OCI-LY3 (cell line): Measurements from ENCODE around the gene KCNH2.
"Not testable (repeated sequence)": the region's sequence is repeated elsewhere in the genome, so short reads cannot be mapped to it uniquely, and the experiment has no call there.

ENCODE experiments used
- H2AFZ ChIP-seq: fragments of 200-600, 300-600 bp; shearing (Covaris generic); 2 replicates; pipeline ENCODE4 v1.6.0; 2014; ENCODE audit warnings: antibody characterized with exemption, low read depth, low read length
- H3K27ac ChIP-seq: fragments of 200-600, 300-600 bp; sonication (generic); 2 replicates; pipeline ENCODE4 v1.5.1; 2014; ENCODE audit warnings: mild to moderate bottlenecking, low read length, moderate library complexity, mixed read lengths
- H3K27me3 ChIP-seq: fragments of 200-600, 300-600 bp; sonication (generic); 2 replicates; pipeline ENCODE4 v1.6.1; 2014; ENCODE audit warnings: low read depth, low read length, mixed read lengths
- H3K36me3 ChIP-seq: fragments of 200-600, 300-600 bp; sonication (generic); replicated peaks from 2 replicates; pipeline ENCODE3; 2014; ENCODE audit warnings: low read depth, low read length, mixed read lengths
- H3K4me1 ChIP-seq: fragments of 300-600, 200-600 bp; sonication (generic); 2 replicates; pipeline ENCODE4 v1.6.1; 2014; ENCODE audit warnings: low read length, mixed read lengths
- H3K4me2 ChIP-seq: fragments of 200-600, 300-600 bp; sonication (generic); 2 replicates; pipeline ENCODE4 v1.6.1; 2014; ENCODE audit warnings: low read length, mixed read lengths
- H3K4me3 ChIP-seq: fragments of 300-600, 200-600 bp; sonication (generic); 2 replicates; pipeline ENCODE4 v1.5.1; 2014; ENCODE audit warnings: antibody characterized with exemption, mild to moderate bottlenecking, low read length, moderate library complexity
- H3K79me2 ChIP-seq: fragments of 300-600, 200-600 bp; shearing (Covaris generic); 2 replicates; pipeline ENCODE4 v1.6.1; 2014; ENCODE audit warnings: mild to moderate bottlenecking, low read length, mixed read lengths
- H3K9ac ChIP-seq: fragments of 300-600, 200-600 bp; shearing (Covaris generic); 2 replicates; pipeline ENCODE4 v1.6.0; 2014; ENCODE audit warnings: mild to moderate bottlenecking, low read length, moderate library complexity
- H3K9me3 ChIP-seq: fragments of 200-600, 300-600 bp; shearing (Covaris generic); 2 replicates; pipeline ENCODE4 v1.6.1; 2014; ENCODE audit warnings: low read length, mixed read lengths; ENCODE audit not compliant: insufficient read depth
- H4K20me1 ChIP-seq: fragments of 200-600, 300-600 bp; sonication (generic); 2 replicates; pipeline ENCODE4 v1.6.1; 2016; ENCODE audit warnings: low read length, mixed read lengths; ENCODE audit not compliant: insufficient read depth
- CTCF ChIP-seq: fragments of 200-600, 300-600 bp; sonication (generic); IDR thresholded peaks from 2 replicates; pipeline ENCODE4 v1.5.1; 2014; ENCODE audit warnings: antibody characterized with exemption, low read length, low read depth
- EZH2phosphoT487 ChIP-seq: fragments of 200-600 bp; shearing (Covaris generic); IDR thresholded peaks from 2 replicates; pipeline ENCODE4 v1.6.1; 2018; ENCODE audit warnings: antibody characterized with exemption, mixed run types, low read depth

Gene KCNH2

GRCh38 chr7:151013356-151013732, 35.2 kb upstream of the KCNH2 start:
- Histone ChIP-seq H3K27ac (no peak overlapping the region), H3K4me1 (peaks cover 5% of the 10 kb centered on the region; the same call in 1 of the 2 replicates), H3K27me3 (no peaks in the 10 kb centered on the region), H2AFZ (no peak overlapping the region), H3K4me2 (no peak overlapping the region), H4K20me1 (no peaks in the 10 kb centered on the region), H3K9me3 (no peaks in the 10 kb centered on the region), H3K4me3 (no peak overlapping the region), H3K79me2 (no peaks in the 10 kb centered on the region), H3K36me3 (no peaks in the 10 kb centered on the region), H3K9ac (no peak overlapping the region)
- TF ChIP-seq EZH2phosphoT487 (no peak), CTCF (no peak)

GRCh38 chr7:151012911-151013347, 34.8 kb upstream of the KCNH2 start:
- TF ChIP-seq CTCF: peak; percentile 26
- no peak for TF ChIP-seq EZH2phosphoT487
- Histone ChIP-seq H4K20me1 (no peaks in the 10 kb centered on the region), H3K4me3 (no peak overlapping the region), H3K36me3 (no peaks in the 10 kb centered on the region), H3K4me2 (no peak overlapping the region), H2AFZ (no peak overlapping the region), H3K79me2 (no peaks in the 10 kb centered on the region), H3K9ac (no peak overlapping the region), H3K9me3 (no peaks in the 10 kb centered on the region), H3K27me3 (no peaks in the 10 kb centered on the region), H3K27ac (no peak overlapping the region), H3K4me1 (peaks cover 4% of the 10 kb centered on the region; the same call in 1 of the 2 replicates)

- TF ChIP-seq EZH2phosphoT487: no peak
- TF ChIP-seq CTCF: no peak
- H3K4me1 ChIP-seq: no peaks in the 10 kb centered on the region
- H3K27me3 ChIP-seq: no peaks in the 10 kb centered on the region
- no peak overlapping the region for H3K4me2 ChIP-seq
- H3K79me2 ChIP-seq: no peaks in the 10 kb centered on the region
- no peak overlapping the region for H2AFZ ChIP-seq
- no peak overlapping the region for H3K4me3 ChIP-seq
- H3K9ac ChIP-seq: no peak overlapping the region
- H4K20me1 ChIP-seq: no peaks in the 10 kb centered on the region
- H3K9me3 ChIP-seq: no peaks in the 10 kb centered on the region
- no peak overlapping the region for H3K27ac ChIP-seq
- H3K36me3 ChIP-seq: no peaks in the 10 kb centered on the region
Observed at GRCh38 chr7:151012031-151012692, 34.0 kb upstream of the KCNH2 start.

GRCh38 chr7:151011616-151012015, 33.5 kb upstream of the KCNH2 start:
- not testable (repeated sequence) for H3K27ac ChIP-seq, H3K9me3 ChIP-seq, H3K27me3 ChIP-seq, H2AFZ ChIP-seq, H3K36me3 ChIP-seq, H3K4me2 ChIP-seq, H3K4me3 ChIP-seq, H4K20me1 ChIP-seq, H3K4me1 ChIP-seq, H3K79me2 ChIP-seq, H3K9ac ChIP-seq
